SHP77 treated with DMSO at 0.1 percent for 48 hours (cell line): ENCODE data around the gene SEC14L1.

Experiments
- DNase-seq: peaks from one replicate; lab custom pipeline; 2025; lab: John Stamatoyannopoulos, UW

Gene SEC14L1

GRCh38 chr17:77264617-77265230 is 124.0 kb downstream of the SEC14L1 start:
- DNase-seq = no peak

DNA sequence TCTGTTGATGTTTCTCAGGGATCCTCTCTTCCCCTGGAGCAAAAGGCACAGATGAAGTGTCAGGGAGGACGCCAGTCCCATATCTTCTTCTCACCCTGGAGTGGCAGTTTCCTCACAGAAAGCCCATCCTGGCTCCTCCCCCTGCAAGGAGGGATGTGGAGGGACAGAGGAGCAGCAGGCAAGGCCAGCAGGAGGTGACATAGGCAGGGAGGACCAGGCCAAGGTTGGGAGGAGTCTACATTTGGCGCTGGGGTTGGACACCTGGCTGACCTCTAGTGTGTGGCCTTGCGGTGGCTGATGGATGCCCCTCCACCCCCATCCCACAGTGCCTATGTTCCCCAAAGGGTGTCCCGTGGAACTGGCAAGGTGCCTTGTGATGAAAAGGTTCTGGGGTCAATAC is 125.4 kb downstream of the SEC14L1 start:
- no peak for DNase-seq
